CD14-positive monocyte (primary cell): ENCODE results near the gene CBX1. TPM values are rescaled to one million over a fixed set of nuclear protein-coding genes. Genes with fewer than 3 reads are reported as not detected.

Source experiments
- DNase-seq, 3 donors: peaks; one replicate each; pipeline ENCODE4 v3.0.0-alpha.2; 2011 to 2022
- H2AFZ ChIP-seq: 2 replicates; pipeline ENCODE4 v1.6.0; 2012; ENCODE audit warnings: mild to moderate bottlenecking, low read depth, low read length, inconsistent platforms; ENCODE audit not compliant: insufficient read depth, poor library complexity, severe bottlenecking
- H3K27ac ChIP-seq, 2 donors: 1 replicate in 1 of 2; 2 replicates in 1 of 2; pipeline ENCODE4 v1.5.1; 2012 to 2013; ENCODE audit warnings: low read length in 2 of 2, control low read depth in 1 of 2, inconsistent platforms in 1 of 2, low read depth in 1 of 2, mild to moderate bottlenecking in 1 of 2
- H3K27me3 ChIP-seq, 2 donors: one replicate each; pipeline versions ENCODE4 v1.6.0 to v1.6.1; 2011 to 2013; ENCODE audit warnings: low read length in 2 of 2; ENCODE audit not compliant: control insufficient read depth in 2 of 2, insufficient read depth in 2 of 2
- H3K36me3 ChIP-seq, 2 donors: replicated peaks in 1 of 2; 1 replicate in 1 of 2; 2 replicates in 1 of 2; pipeline versions ENCODE4 v1.5.1 to v1.6.1; 2012 to 2013; ENCODE audit warnings: low read length in 2 of 2, control low read depth in 1 of 2, inconsistent platforms in 1 of 2, mild to moderate bottlenecking in 1 of 2; ENCODE audit not compliant: insufficient read depth in 2 of 2, control insufficient read depth in 1 of 2
- H3K4me1 ChIP-seq, 2 donors: 1 replicate in 1 of 2; 2 replicates in 1 of 2; pipeline versions ENCODE4 v1.5.1 to v1.6.1; 2012 to 2013; ENCODE audit warnings: low read length in 2 of 2, control low read depth in 1 of 2, inconsistent platforms in 1 of 2, mild to moderate bottlenecking in 1 of 2, moderate library complexity in 1 of 2; ENCODE audit not compliant: insufficient read depth in 2 of 2, control insufficient read depth in 1 of 2
- H3K4me2 ChIP-seq: replicated peaks from 2 replicates; pipeline ENCODE3; 2012; ENCODE audit warnings: low read length, moderate library complexity, mild to moderate bottlenecking; ENCODE audit not compliant: poor library complexity, severe bottlenecking; ENCODE audit errors: extremely low read depth
- H3K4me3 ChIP-seq, 3 experiments: fragments of 200-600 bp in 1 of 3; sonication (generic) in 1 of 3; replicated peaks in 1 of 3; 1 replicate in 2 of 3; 2 replicates in 1 of 3; pipeline ENCODE4 v1.5.1; 2011 to 2013; ENCODE audit warnings: low read length in 3 of 3, mild to moderate bottlenecking in 3 of 3, control low read depth in 2 of 3, low read depth in 2 of 3, inconsistent platforms in 1 of 3, moderate library complexity in 1 of 3
- H3K79me2 ChIP-seq: 2 replicates; pipeline ENCODE4 v1.6.0; 2012; ENCODE audit warnings: mild to moderate bottlenecking, control low read depth, inconsistent platforms, low read length, moderate library complexity; ENCODE audit not compliant: insufficient read depth
- H3K9ac ChIP-seq: 2 replicates; pipeline ENCODE4 v1.6.0; 2017; ENCODE audit warnings: low read length, mild to moderate bottlenecking; ENCODE audit not compliant: insufficient read depth, poor library complexity, severe bottlenecking
- H3K9me3 ChIP-seq, 2 donors: replicated peaks in 1 of 2; 1 replicate in 1 of 2; 2 replicates in 1 of 2; pipeline versions ENCODE4 v1.5.1 to v1.6.1; 2012 to 2013; ENCODE audit warnings: low read length in 2 of 2, control low read depth in 1 of 2; ENCODE audit not compliant: control insufficient read depth in 1 of 2, insufficient read depth in 1 of 2
- H4K20me1 ChIP-seq: 2 replicates; pipeline ENCODE4 v1.6.0; 2012; ENCODE audit warnings: mild to moderate bottlenecking, low read length, control low read depth, moderate library complexity; ENCODE audit not compliant: insufficient read depth
- H3K27ac Mint-ChIP-seq, 7 donors: one replicate each; pipeline ENCODE4 v1.8.0; 2020; ENCODE audit warnings: mild to moderate bottlenecking in 7 of 7, mixed read lengths in 7 of 7, moderate library complexity in 6 of 7, inconsistent platforms in 2 of 7
- H3K27me3 Mint-ChIP-seq, 3 donors: one replicate each; pipeline ENCODE4 v1.8.0; 2021 to 2022; ENCODE audit warnings: low read depth in 3 of 3, mild to moderate bottlenecking in 3 of 3, mixed read lengths in 3 of 3, moderate library complexity in 3 of 3, inconsistent platforms in 1 of 3
- H3K36me3 Mint-ChIP-seq, 2 donors: one replicate each; pipeline ENCODE4 v1.8.0; 2020; ENCODE audit warnings: mixed read lengths in 2 of 2, inconsistent platforms in 1 of 2, mild to moderate bottlenecking in 1 of 2
- H3K4me1 Mint-ChIP-seq: one replicate; pipeline ENCODE4 v1.8.0; 2020; ENCODE audit warnings: mild to moderate bottlenecking, mixed read lengths
- H3K4me3 Mint-ChIP-seq, 2 donors: one replicate each; pipeline ENCODE4 v1.8.0; 2020; ENCODE audit warnings: mild to moderate bottlenecking in 2 of 2, mixed read lengths in 2 of 2, moderate library complexity in 1 of 2
- H3K9me3 Mint-ChIP-seq, 7 donors: one replicate each; pipeline ENCODE4 v1.8.0; 2020 to 2022; ENCODE audit warnings: mixed read lengths in 7 of 7, mild to moderate bottlenecking in 6 of 7, moderate library complexity in 6 of 7, inconsistent platforms in 2 of 7
- CTCF ChIP-seq: fragments of 200-600 bp; IDR thresholded peaks from one replicate; pipeline ENCODE4 v1.8.0; 2022; ENCODE audit warnings: antibody characterized with exemption, mild to moderate bottlenecking
- WGBS: methylation state at CpG from one replicate; pipeline ENCODE4 v1.1.5; 2013; ENCODE audit warnings: missing lambda C conversion rate; ENCODE audit not compliant: insufficient coverage; 5-methylcytosine and 5-hydroxymethylcytosine counted together
- intact Hi-C, 2 donors: fragments of 100-400 bp; cut with micrococcal nuclease; formaldehyde crosslinking; loops; one replicate each; pipeline versions ENCODE4 v1.15.0 to v1.15.1; 2023
- polyA plus RNA-seq, 3 donors: library from polyadenylated mRNA; depleted of rRNA in 1 of 3; unstranded in 2 of 3; stranded (reverse) in 1 of 3; fragments of 300-500 nt in 2 of 3; fragments of >200 nt in 1 of 3; fragmentation: Illumina TruSeq in 2 of 3; gene quantifications; 1 replicate in 2 of 3; 2 replicates in 1 of 3; pipeline ENCODE4 v1.2.3, GENCODE V29; 2012 to 2021

The CBX1 gene
- polyA plus RNA-seq, 3 donors: 12.5 to 18.2 (median 17.2) TPM

DNA sequence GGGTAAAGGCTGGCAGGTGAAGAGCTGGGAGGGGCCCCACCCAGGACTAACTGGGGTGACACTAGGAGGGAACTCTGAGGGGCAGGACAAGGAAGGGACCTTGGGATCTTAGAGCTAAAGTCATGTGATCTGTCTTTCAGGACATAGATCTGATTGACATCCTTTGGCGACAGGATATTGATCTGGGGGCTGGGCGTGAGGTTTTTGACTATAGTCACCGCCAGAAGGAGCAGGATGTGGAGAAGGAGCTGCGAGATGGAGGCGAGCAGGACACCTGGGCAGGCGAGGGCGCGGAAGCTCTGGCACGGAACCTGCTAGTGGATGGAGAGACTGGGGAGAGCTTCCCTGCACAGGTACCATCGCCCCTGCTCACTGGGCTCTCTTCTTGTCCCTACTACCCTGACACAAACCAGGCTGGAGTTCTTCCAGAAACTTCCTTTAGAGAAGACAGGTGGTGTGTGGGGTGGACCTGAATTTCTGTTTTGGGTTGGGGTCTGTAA, 45.0 kb downstream of the CBX1 start:
- intact Hi-C loops: no loop called here
- H3K9ac ChIP-seq: no peak overlapping the region
- no peaks in the 10 kb centered on the region for H3K27me3 ChIP-seq
- H4K20me1 ChIP-seq: peaks cover 95% of the 10 kb centered on the region
- no peak for TF ChIP-seq CTCF
- H3K4me3 Mint-ChIP-seq: no peak overlapping the region
- H3K27me3 Mint-ChIP-seq: no peaks in the 10 kb centered on the region
- no peaks in the 10 kb centered on the region for H3K9me3 ChIP-seq
- H2AFZ ChIP-seq: no peak overlapping the region
- H3K4me3 ChIP-seq: no peak overlapping the region
- DNase-seq: no peak
- H3K4me1 Mint-ChIP-seq: peaks cover 56% of the 10 kb centered on the region
- H3K36me3 Mint-ChIP-seq: peaks cover 85 to 87% of the 10 kb centered on the region in 2 donors
- H3K4me2 ChIP-seq: no peak overlapping the region
- H3K9me3 Mint-ChIP-seq: no peaks in the 10 kb centered on the region
- peaks cover 28 to 60% of the 10 kb centered on the region in 2 donors for H3K4me1 ChIP-seq
- WGBS: 100% methylated on average over 2 of the region's 10 CpGs
- peaks cover 70% of the 10 kb centered on the region for H3K79me2 ChIP-seq
- peak overlapping the region in 1 of 2 donors; percentile 53 for H3K27ac ChIP-seq
- peak overlapping the region in 5 of 7 donors; percentile 15 to 84 (median 71) for H3K27ac Mint-ChIP-seq
- H3K36me3 ChIP-seq: peaks cover 71 to 95% of the 10 kb centered on the region in 2 donors

- Mint-ChIP-seq H3K27me3 (no peaks in the 10 kb centered on the region), H3K4me3 (peak overlapping the region in 1 of 2 donors; percentile 33)
- peak in 2 of 3 donors; percentile 7 to 43 for DNase-seq
These were observed 45.6 kb downstream of the CBX1 start for GRCh38 chr17:48055531-48056245.

More at GRCh38 chr17:48055531-48056245, 45.6 kb downstream of the CBX1 start:
- WGBS: 92% methylated on average over 1 of the region's 5 CpGs
- no peak for TF ChIP-seq CTCF
- Mint-ChIP-seq H3K9me3 (no peaks in the 10 kb centered on the region), H3K36me3 (peaks cover 85 to 87% of the 10 kb centered on the region in 2 donors), H3K27ac (peak overlapping the region in 6 of 7 donors; percentile 56 to 84 (median 76)), H3K4me1 (peaks cover 61% of the 10 kb centered on the region)
- H3K36me3 ChIP-seq: peaks cover 74 to 95% of the 10 kb centered on the region in 2 donors
- peak overlapping the region; percentile 20 for H3K4me2 ChIP-seq
- H3K4me3 ChIP-seq: no peak overlapping the region
- H3K27ac ChIP-seq: peak overlapping the region in 1 of 2 donors; percentile 53
- H2AFZ ChIP-seq: no peak overlapping the region
- peaks cover 97% of the 10 kb centered on the region for H4K20me1 ChIP-seq
- H3K9me3 ChIP-seq: no peaks in the 10 kb centered on the region
- H3K27me3 ChIP-seq: no peaks in the 10 kb centered on the region
- no peak overlapping the region for H3K9ac ChIP-seq
- peaks cover 28 to 65% of the 10 kb centered on the region in 2 donors for H3K4me1 ChIP-seq
- intact Hi-C loops: no loop called here
- H3K79me2 ChIP-seq: peaks cover 74% of the 10 kb centered on the region
